ENCODE results near the gene SMYD3. TPM values are rescaled to one million over a fixed set of nuclear protein-coding genes. Genes with fewer than 3 reads are reported as not detected.

SMYD3 gene
- total RNA-seq, 1 experiment from 2014 or later, result 17.4 TPM

GRCh38 chr1:246164764-246165163, 342.3 kb downstream of the SMYD3 start:
- POLR2A ChIA-PET, result no interaction called here
- Histone ChIP-seq H3K36me3 (ENCODE audit: control insufficient read depth, insufficient read depth, low read length) (no peaks in the 10 kb centered on the region), H3K27me3 (ENCODE audit: control insufficient read depth, insufficient read depth, low read length) (no peaks in the 10 kb centered on the region), H3K27ac (ENCODE audit: low read length) (no peak overlapping the region), H3K9me3 (ENCODE audit: control insufficient read depth, insufficient read depth, low read depth, low read length) (no peaks in the 10 kb centered on the region), H3K4me3 (ENCODE audit: low read depth in 2 of 2, low read length in 2 of 2) (no peak overlapping the region), H3K4me1 (ENCODE audit: control insufficient read depth, insufficient read depth, low read length) (no peaks in the 10 kb centered on the region)
- in situ Hi-C loops (cut with HindIII; ENCODE audit: low pct_unique_long_range_greater_than_20kb, low sequenced_read_pairs) (no loop called here), intact Hi-C loops (cut with micrococcal nuclease; ENCODE audit: unreplicated experiment) (no loop called here)
- no peak for DNase-seq (ENCODE audit: low read depth, low spot score)
- CTCF ChIA-PET, result no interaction called here
- TF ChIP-seq REST (IDR thresholded peaks at IDR 0.05; ENCODE audit: insufficient read depth in 1 of 2, low read depth in 2 of 2, low read length in 1 of 2) (no peak), POLR2AphosphoS5 (IDR thresholded peaks at IDR 0.05; ENCODE audit: low read depth, low read length) (no peak), TCF7L2 (IDR thresholded peaks at IDR 0.05; ENCODE audit: low read depth, low read length) (no peak), SIN3A (IDR thresholded peaks at IDR 0.05; ENCODE audit: borderline replicate concordance, insufficient read depth, low read depth, low read length) (no peak), CTCF (IDR thresholded peaks at IDR 0.05) (no peak)
- ATAC-seq, result no peak
- no TSS peak for BruUV-seq (replicated peaks)

- in situ Hi-C loops (cut with HindIII; ENCODE audit: low pct_unique_long_range_greater_than_20kb, low sequenced_read_pairs) (no loop called here), intact Hi-C loops (cut with micrococcal nuclease; ENCODE audit: unreplicated experiment) (no loop called here)
- H3K27ac ChIP-seq (ENCODE audit: low read length), result no peak overlapping the region
- no peaks in the 10 kb centered on the region for H3K36me3 ChIP-seq (ENCODE audit: control insufficient read depth, insufficient read depth, low read length)
- H3K27me3 ChIP-seq (ENCODE audit: control insufficient read depth, insufficient read depth, low read length), result no peaks in the 10 kb centered on the region
- DNase-seq (ENCODE audit: low read depth, low spot score), result no peak
- no peak for TF ChIP-seq CTCF (IDR thresholded peaks at IDR 0.05)
- no TSS peak for BruUV-seq (replicated peaks)
- ChIA-PET POLR2A (no interaction called here), CTCF (no interaction called here)
- no peaks in the 10 kb centered on the region for H3K9me3 ChIP-seq (ENCODE audit: control insufficient read depth, insufficient read depth, low read depth, low read length)
- H3K4me3 ChIP-seq (ENCODE audit: low read depth in 2 of 2, low read length in 2 of 2), result no peak overlapping the region
- ATAC-seq, result no peak
- H3K4me1 ChIP-seq (ENCODE audit: control insufficient read depth, insufficient read depth, low read length), result no peaks in the 10 kb centered on the region
Measured at GRCh38 chr1:246162560-246162959, 344.5 kb downstream of the SMYD3 start.

- ATAC-seq (no peak), DNase-seq (ENCODE audit: low read depth, low spot score) (no peak)
- ChIA-PET CTCF (no interaction called here), POLR2A (no interaction called here)
- Histone ChIP-seq H3K4me3 (ENCODE audit: low read depth in 2 of 2, low read length in 2 of 2) (no peak overlapping the region), H3K4me1 (ENCODE audit: control insufficient read depth, insufficient read depth, low read length) (no peaks in the 10 kb centered on the region), H3K36me3 (ENCODE audit: control insufficient read depth, insufficient read depth, low read length) (no peaks in the 10 kb centered on the region), H3K9me3 (ENCODE audit: control insufficient read depth, insufficient read depth, low read depth, low read length) (no peaks in the 10 kb centered on the region), H3K27me3 (ENCODE audit: control insufficient read depth, insufficient read depth, low read length) (no peaks in the 10 kb centered on the region), H3K27ac (ENCODE audit: low read length) (no peak overlapping the region)
- intact Hi-C loops (cut with micrococcal nuclease; ENCODE audit: unreplicated experiment) (no loop called here), in situ Hi-C loops (cut with HindIII; ENCODE audit: low pct_unique_long_range_greater_than_20kb, low sequenced_read_pairs) (no loop called here)
- no peak for TF ChIP-seq POLR2AphosphoS5 (IDR thresholded peaks at IDR 0.05; ENCODE audit: low read depth, low read length)
- no peak for TF ChIP-seq SIN3A (IDR thresholded peaks at IDR 0.05; ENCODE audit: borderline replicate concordance, insufficient read depth, low read depth, low read length)
- TF ChIP-seq TCF7L2 (IDR thresholded peaks at IDR 0.05; ENCODE audit: low read depth, low read length), result no peak
- no peak for TF ChIP-seq CTCF (IDR thresholded peaks at IDR 0.05)
- BruUV-seq (replicated peaks), result no TSS peak
Measured at GRCh38 chr1:246161626-246162025, 345.5 kb downstream of the SMYD3 start.

Measured in Panc1 (cell line).